Activated T-cell treated with anti-CD3 and anti-CD28 coated beads, Interleukin-2, amount 50 U/mL, for 72 hours (primary cell): ENCODE results near the gene KRT86. TPM values are rescaled to one million over a fixed set of nuclear protein-coding genes. Genes with fewer than 3 reads are reported as not detected.
"Not testable (repeated sequence)": the region's sequence is repeated elsewhere in the genome, so short reads cannot be mapped to it uniquely, and the experiment has no call there.

ENCODE experiments used
- ATAC-seq, 2 donors: fragments of 150-1000 bp; cut with Tn5 transposase; replicated peaks in 1 of 2; 2 replicates each; pipeline ENCODE4 v1.10.0; 2021; ENCODE audit warnings: moderate library complexity in 2 of 2, mild to moderate bottlenecking in 1 of 2
- DNase-seq, 2 donors: peaks; one replicate each; pipeline ENCODE4 v3.0.0; 2021 to 2022; ENCODE audit warnings: mixed read lengths in 1 of 2
- H3K27ac Mint-ChIP-seq: one replicate; pipeline ENCODE4 v1.8.0; 2022; ENCODE audit warnings: mild to moderate bottlenecking, moderate library complexity, mixed read lengths
- H3K27me3 Mint-ChIP-seq: one replicate; pipeline ENCODE4 v1.8.0; 2022; ENCODE audit warnings: low read depth, mixed read lengths
- H3K36me3 Mint-ChIP-seq, 2 donors: one replicate each; pipeline ENCODE4 v1.8.0; 2022; ENCODE audit warnings: mixed read lengths in 2 of 2, mild to moderate bottlenecking in 1 of 2; ENCODE audit not compliant: insufficient read depth in 2 of 2
- H3K4me1 Mint-ChIP-seq: one replicate; pipeline ENCODE4 v1.8.0; 2022; ENCODE audit warnings: low read depth, mixed read lengths
- H3K4me3 Mint-ChIP-seq, 2 donors: one replicate each; pipeline ENCODE4 v1.8.0; 2022; ENCODE audit warnings: mild to moderate bottlenecking in 2 of 2, mixed read lengths in 2 of 2, moderate library complexity in 2 of 2
- H3K9me3 Mint-ChIP-seq, 2 donors: one replicate each; pipeline ENCODE4 v1.8.0; 2022; ENCODE audit warnings: mixed read lengths in 2 of 2
- total RNA-seq, 2 donors: library from RNA; stranded (reverse); gene quantifications; one replicate each; pipeline ENCODE4 v1.2.3, GENCODE V29; 2022

Gene KRT86
- total RNA-seq, 2 donors from 2014 or later: 0.82 to 1.00 TPM

DNA sequence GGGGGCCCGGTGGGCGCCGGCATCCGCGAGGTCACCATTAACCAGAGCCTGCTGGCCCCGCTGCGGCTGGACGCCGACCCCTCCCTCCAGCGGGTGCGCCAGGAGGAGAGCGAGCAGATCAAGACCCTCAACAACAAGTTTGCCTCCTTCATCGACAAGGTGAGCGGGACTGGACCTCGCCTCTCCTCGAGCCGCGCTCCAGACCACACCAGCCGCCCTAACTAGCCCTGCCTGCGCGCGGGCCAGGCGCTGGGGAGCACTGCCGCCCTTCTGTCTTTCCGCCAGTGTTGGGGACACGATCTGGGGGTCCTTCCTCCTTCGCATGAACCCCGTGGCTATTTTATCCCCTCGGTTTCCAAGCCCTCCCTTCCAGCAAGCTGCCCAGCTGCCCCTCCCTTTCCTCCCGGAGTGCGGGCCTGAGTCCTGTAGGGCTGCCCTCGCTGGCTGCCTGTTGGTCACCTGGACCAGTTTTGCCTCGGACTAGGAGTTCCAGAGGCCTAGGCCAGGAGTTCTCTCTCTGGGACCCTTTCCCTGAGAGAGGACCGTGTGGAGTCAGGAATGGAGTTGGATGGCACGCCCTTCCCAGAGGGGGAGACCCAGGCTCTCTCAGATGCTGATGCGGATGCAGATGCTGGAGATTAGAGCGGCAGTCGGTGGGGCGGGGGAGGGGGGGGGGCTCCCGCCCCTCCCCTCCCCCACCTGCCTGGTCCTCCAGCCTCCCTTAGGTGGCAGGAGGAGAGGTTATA is 40.8 kb upstream of the KRT86 start:
- peaks cover 57% of the 10 kb centered on the region for H3K27me3 Mint-ChIP-seq
- peak overlapping the region in 1 of 2 donors; percentile 26 for H3K4me3 Mint-ChIP-seq
- no peak overlapping the region for H3K27ac Mint-ChIP-seq
- peaks cover 5% of the 10 kb centered on the region for H3K4me1 Mint-ChIP-seq
- DNase-seq (no peak), ATAC-seq (no peak)
- no peaks in the 10 kb centered on the region for H3K9me3 Mint-ChIP-seq
- no peaks in the 10 kb centered on the region for H3K36me3 Mint-ChIP-seq

DNA sequence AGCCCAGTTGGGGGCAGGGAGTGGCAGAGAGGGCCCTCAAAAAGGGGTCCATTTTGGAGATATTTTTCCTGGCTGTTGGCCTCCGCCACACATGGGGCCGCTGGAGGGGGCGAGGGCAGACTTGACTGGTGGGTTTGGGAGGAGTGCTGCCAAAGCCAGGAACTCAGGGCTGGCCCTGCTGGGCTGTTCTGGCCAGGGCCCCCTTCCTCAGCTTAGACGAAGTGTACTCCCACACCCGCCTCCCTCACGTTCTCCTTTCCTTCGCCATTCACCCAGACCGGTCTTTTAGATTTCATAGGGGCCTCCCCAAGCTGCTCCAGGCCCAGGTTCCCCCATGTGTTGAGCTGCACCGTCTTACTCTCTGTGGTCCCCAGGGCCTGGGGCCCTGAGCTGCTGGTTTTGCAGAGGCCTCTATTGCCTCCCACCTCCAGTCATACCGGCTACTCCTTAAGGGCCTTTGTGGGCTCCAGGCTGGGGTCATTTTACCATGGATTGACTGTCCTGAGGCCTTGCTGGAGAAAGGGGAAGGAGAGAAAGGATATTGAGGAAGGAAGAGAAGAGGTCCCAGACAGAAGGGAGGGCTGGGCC is 40.1 kb upstream of the KRT86 start:
- no peaks in the 10 kb centered on the region for H3K9me3 Mint-ChIP-seq
- no peak for DNase-seq
- H3K36me3 Mint-ChIP-seq: no peaks in the 10 kb centered on the region
- peaks cover 50% of the 10 kb centered on the region for H3K27me3 Mint-ChIP-seq
- no peak overlapping the region for H3K4me3 Mint-ChIP-seq
- no peak overlapping the region for H3K27ac Mint-ChIP-seq
- no peak for ATAC-seq
- H3K4me1 Mint-ChIP-seq: peaks cover 5% of the 10 kb centered on the region

GRCh38 chr12:52235001-52235764 is 39.3 kb upstream of the KRT86 start:
- Mint-ChIP-seq H3K27me3 (peaks cover 41% of the 10 kb centered on the region), H3K36me3 (no peaks in the 10 kb centered on the region), H3K4me1 (peaks cover 5% of the 10 kb centered on the region), H3K9me3 (no peaks in the 10 kb centered on the region), H3K4me3 (no peak overlapping the region), H3K27ac (no peak overlapping the region)
- ATAC-seq (no peak), DNase-seq (no peak)

GRCh38 chr12:52235822-52236361 is 38.6 kb upstream of the KRT86 start:
- Mint-ChIP-seq H3K9me3 (no peaks in the 10 kb centered on the region), H3K27me3 (peaks cover 34% of the 10 kb centered on the region), H3K4me1 (peaks cover 5% of the 10 kb centered on the region), H3K4me3 (no peak overlapping the region), H3K27ac (no peak overlapping the region), H3K36me3 (no peaks in the 10 kb centered on the region)
- DNase-seq: no peak
- ATAC-seq: peak in 1 of 2 donors; percentile 36

DNA sequence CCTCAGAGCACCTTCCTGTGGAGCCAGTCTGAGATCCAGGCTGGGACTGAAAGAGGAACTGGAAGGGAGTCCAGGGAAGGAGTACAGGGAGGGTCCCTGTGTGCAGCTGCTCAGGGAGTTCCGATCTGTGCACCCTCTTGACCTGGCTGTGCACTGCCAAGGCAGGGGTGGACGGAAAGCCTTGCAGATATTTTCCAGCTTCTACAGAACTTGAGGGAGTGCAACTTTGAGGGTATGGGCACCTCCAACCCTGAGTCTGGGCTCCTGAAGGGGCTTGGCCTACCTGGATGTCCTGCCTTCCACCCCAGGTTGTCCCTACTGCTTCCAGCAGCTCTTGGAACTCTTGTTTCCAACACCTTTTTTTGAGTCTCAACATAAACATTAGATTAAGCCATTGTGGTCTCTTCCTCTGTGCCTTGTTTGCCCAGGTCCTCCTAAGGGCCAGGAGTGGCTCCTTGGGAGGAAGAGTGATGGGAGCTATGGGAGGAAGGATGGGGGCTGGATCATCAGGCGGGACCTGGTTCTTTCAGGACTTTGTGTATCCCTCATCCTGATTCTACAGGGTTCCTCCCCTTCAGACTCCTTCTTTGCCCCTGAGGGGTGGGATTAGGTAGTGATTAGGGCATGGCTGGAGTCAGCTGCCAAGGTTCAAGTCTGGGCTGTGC is 37.9 kb upstream of the KRT86 start:
- DNase-seq (no peak), ATAC-seq (no peak)
- H3K27ac Mint-ChIP-seq: no peak overlapping the region
- no peak overlapping the region for H3K4me3 Mint-ChIP-seq
- peaks cover 28% of the 10 kb centered on the region for H3K27me3 Mint-ChIP-seq
- H3K36me3 Mint-ChIP-seq: no peaks in the 10 kb centered on the region
- H3K4me1 Mint-ChIP-seq: peaks cover 5% of the 10 kb centered on the region
- no peaks in the 10 kb centered on the region for H3K9me3 Mint-ChIP-seq

DNA sequence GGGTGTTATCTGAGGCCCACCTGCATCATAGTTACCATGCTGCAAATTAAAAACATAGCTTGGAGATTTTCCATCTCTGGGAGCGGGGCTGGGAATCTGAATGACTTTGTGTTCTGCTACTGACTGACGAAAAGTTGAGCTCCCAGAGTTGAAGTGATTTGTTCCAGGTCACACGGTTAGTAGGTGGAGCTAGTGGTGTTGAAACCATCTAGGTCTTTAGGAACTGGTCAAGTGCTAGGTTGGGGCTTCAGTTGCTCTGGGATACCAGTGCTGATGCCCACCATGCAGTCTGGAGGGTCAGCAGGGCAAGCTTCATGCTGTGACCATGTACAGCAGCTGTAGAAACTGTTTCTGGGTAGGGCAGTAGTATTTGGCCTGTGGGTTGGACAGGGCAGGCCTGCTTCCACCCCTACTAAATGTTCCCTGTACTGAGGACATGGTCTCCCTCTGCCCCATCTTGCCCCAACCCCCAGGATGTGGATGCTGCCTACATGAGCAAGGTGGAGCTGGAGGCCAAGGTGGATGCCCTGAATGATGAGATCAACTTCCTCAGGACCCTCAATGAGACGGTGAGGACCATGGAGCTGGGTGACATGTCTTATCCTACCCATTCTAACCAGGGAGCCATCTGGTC is 36.1 kb upstream of the KRT86 start:
- no peak for DNase-seq
- Mint-ChIP-seq H3K4me3 (no peak overlapping the region), H3K36me3 (no peaks in the 10 kb centered on the region), H3K27ac (no peak overlapping the region), H3K9me3 (no peaks in the 10 kb centered on the region), H3K27me3 (peaks cover 14% of the 10 kb centered on the region), H3K4me1 (peaks cover 6% of the 10 kb centered on the region)
- ATAC-seq: no peak

DNA sequence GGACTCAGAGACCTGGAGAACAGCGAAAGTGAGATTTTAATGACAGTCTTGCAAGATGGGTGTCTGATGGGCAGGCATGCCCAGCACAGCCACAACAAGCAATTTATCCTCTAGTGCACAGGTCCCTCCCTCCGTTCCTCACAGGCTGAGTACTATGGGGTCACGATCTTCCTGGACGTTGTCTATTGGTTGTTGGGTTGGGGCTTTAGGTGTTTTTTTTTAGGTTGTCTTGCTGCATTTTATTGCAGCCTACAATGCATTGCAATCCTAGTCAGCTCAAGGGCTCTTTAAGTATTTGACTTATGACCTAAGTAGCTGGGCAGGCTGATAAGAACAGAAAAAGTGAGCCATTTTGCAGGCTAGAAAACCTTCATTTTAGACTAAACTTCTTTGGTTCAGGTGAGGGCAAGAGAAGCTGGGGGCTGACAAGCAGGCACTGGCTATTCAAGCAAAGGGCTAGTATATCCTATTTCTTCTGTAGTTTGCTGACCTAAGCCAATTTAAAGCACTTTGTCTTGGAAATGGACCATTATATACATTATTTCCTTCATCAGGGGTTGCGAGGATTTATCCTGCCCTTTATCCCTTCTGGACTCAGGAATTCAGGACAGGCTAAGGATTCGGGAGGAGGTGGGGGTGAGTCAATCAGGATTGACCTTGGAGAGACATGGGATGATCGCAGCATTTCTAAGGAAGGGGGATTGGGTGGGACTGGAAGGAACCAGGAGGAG is 35.4 kb upstream of the KRT86 start:
- Mint-ChIP-seq H3K36me3 (no peaks in the 10 kb centered on the region), H3K4me1 (peaks cover 14% of the 10 kb centered on the region), H3K9me3 (no peaks in the 10 kb centered on the region), H3K27ac (no peak overlapping the region), H3K27me3 (peaks cover 7% of the 10 kb centered on the region), H3K4me3 (no peak overlapping the region)
- ATAC-seq (no peak), DNase-seq (no peak)

GRCh38 chr12:52239767-52240166 is 34.7 kb upstream of the KRT86 start:
- ATAC-seq (no peak), DNase-seq (no peak)
- Mint-ChIP-seq H3K9me3 (no peaks in the 10 kb centered on the region), H3K27me3 (peaks cover 1% of the 10 kb centered on the region), H3K27ac (no peak overlapping the region), H3K4me3 (no peak overlapping the region), H3K4me1 (peaks cover 20% of the 10 kb centered on the region), H3K36me3 (no peaks in the 10 kb centered on the region)

DNA sequence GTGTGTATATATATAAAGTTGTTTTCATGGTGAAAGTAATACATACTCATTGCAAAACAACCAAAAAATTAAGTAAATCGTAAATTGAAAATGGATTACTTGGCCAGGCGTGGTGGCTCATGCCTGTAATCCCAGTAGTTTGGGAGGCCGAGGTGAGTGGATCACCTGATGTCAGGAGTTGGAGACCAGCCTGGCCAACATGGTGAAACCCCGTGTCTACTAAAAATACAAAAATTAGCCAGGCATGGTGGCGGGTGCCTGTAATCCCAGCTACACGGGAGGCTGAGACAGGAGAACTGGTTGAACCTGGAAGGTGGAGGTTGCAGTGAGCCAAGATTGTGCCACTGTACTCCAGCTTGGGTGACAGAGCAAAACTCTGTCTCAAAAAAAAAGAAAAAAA is 34.2 kb upstream of the KRT86 start:
- not testable (repeated sequence) for DNase-seq, ATAC-seq, H3K27me3 Mint-ChIP-seq

DNA sequence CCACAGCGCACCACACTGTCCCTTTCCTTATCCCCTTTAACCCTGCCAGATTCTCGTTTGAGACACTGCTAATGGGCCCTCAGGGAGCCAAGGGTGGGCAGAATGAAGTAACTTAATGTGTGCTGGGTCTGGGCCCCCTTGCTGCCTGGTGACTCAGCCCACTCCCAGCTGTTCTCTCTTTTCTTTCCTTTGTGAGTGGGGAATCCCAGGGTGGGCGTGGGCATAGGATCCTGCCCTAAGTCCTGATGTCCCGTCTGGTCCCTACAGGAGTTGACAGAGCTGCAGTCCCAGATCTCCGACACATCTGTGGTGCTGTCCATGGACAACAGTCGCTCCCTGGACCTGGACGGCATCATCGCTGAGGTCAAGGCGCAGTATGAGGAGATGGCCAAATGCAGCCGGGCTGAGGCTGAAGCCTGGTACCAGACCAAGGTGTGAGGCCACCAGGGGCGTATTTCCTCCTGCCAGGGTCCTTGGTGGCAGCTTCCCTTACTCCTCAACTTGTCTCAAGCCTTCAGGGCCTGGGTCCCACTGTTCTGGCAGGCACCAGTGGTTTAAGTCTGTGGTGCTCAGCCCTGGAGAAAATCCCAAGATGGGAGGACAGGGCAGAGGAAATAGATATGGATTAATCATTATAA is 33.1 kb upstream of the KRT86 start:
- Mint-ChIP-seq H3K4me3 (no peak overlapping the region), H3K9me3 (no peaks in the 10 kb centered on the region), H3K4me1 (peaks cover 33% of the 10 kb centered on the region), H3K36me3 (no peaks in the 10 kb centered on the region), H3K27me3 (no peaks in the 10 kb centered on the region), H3K27ac (no peak overlapping the region)
- no peak for ATAC-seq
- no peak for DNase-seq

More for the DNA sequence above, 34.2 kb upstream of the KRT86 start:
- H3K9me3 Mint-ChIP-seq, H3K36me3 Mint-ChIP-seq, H3K27ac Mint-ChIP-seq, H3K4me3 Mint-ChIP-seq: not testable (repeated sequence)
- H3K4me1 Mint-ChIP-seq: peaks cover 24% of the 10 kb centered on the region

GRCh38 chr12:52242442-52243258 is 31.8 kb upstream of the KRT86 start:
- ATAC-seq (no peak), DNase-seq (no peak)
- Mint-ChIP-seq H3K9me3 (no peaks in the 10 kb centered on the region), H3K36me3 (no peaks in the 10 kb centered on the region), H3K4me1 (peaks cover 46% of the 10 kb centered on the region), H3K27me3 (peaks cover 5% of the 10 kb centered on the region), H3K4me3 (no peak overlapping the region), H3K27ac (no peak overlapping the region)
